Transverse colon (tissue), 4 donors: ENCODE results near the gene ZKSCAN8. TPM values are rescaled to one million over a fixed set of nuclear protein-coding genes. Genes with fewer than 3 reads are reported as not detected.

Source experiments
- DNase-seq: peaks from one replicate; pipeline ENCODE4 v3.0.0-alpha.2; 2019
- H3K27ac ChIP-seq, 4 donors: fragments of 200-600 bp; sonication (generic); 2 replicates each; pipeline ENCODE4 v1.5.1; 2016 to 2018; ENCODE audit warnings: inconsistent platforms in 4 of 4
- H3K27me3 ChIP-seq: fragments of 200-600 bp; sonication (generic); 2 replicates; pipeline ENCODE4 v1.5.1; 2017; ENCODE audit warnings: inconsistent platforms
- H3K36me3 ChIP-seq, 4 donors: fragments of 200-600 bp; sonication (generic); 2 replicates each; pipeline ENCODE4 v1.5.1; 2017 to 2019; ENCODE audit warnings: inconsistent platforms in 4 of 4
- H3K4me1 ChIP-seq, 4 donors: fragments of 200-600 bp; sonication (generic); 2 replicates each; pipeline ENCODE4 v1.5.1; 2017 to 2020; ENCODE audit warnings: inconsistent platforms in 4 of 4
- H3K4me3 ChIP-seq, 4 donors: fragments of 200-600 bp; sonication (generic); 1 replicate in 1 of 4; 2 replicates in 3 of 4; pipeline versions ENCODE4 v1.5.1 to v1.6.1; 2017 to 2019; ENCODE audit warnings: inconsistent platforms in 4 of 4
- H3K9me3 ChIP-seq, 2 donors: fragments of 200-600 bp; sonication (generic); 2 replicates each; pipeline ENCODE4 v1.5.1; 2017 to 2019; ENCODE audit warnings: inconsistent platforms in 2 of 2
- EP300 ChIP-seq: sonication (generic); formaldehyde crosslinking; IDR thresholded peaks from one replicate; pipeline ENCODE4 v1.6.1; 2017; ENCODE audit warnings: antibody characterized with exemption, low read depth
- POLR2A ChIP-seq: fragments of 450-650 bp; IDR thresholded peaks from one replicate; pipeline ENCODE4 v1.6.1; 2016; ENCODE audit warnings: antibody characterized with exemption, mild to moderate bottlenecking, moderate library complexity
- POLR2AphosphoS5 ChIP-seq, 3 donors: sonication (generic); formaldehyde crosslinking; IDR thresholded peaks; one replicate each; pipeline ENCODE4 v1.6.1; 2016; ENCODE audit warnings: antibody characterized with exemption in 3 of 3
- WGBS, 2 donors: methylation state at CpG; one replicate each; pipeline ENCODE4 v1.1.5; 2018; ENCODE audit warnings: low coverage in 1 of 2; 5-methylcytosine and 5-hydroxymethylcytosine counted together
- in situ Hi-C, 4 donors: fragments of 200-750 bp; cut with MboI; loops; one replicate each; pipeline versions ENCODE4 v1.15.0 to v1.15.1; 2017; ENCODE audit warnings: low sequenced_read_pairs in 3 of 4, low pct_ligation_motif_present in 1 of 4, low pct_unique_long_range_greater_than_20kb in 1 of 4
- intact Hi-C: fragments of 100-400 bp; cut with DNase I; formaldehyde crosslinking; loops from one replicate; pipeline ENCODE4 v1.15.1; 2023; ENCODE audit warnings: low total_unique reads
- total RNA-seq, 4 donors: library from RNA; depleted of rRNA; stranded (reverse); fragments of >200 nt; gene quantifications; one replicate each; pipeline ENCODE4 v1.1.0, GENCODE V29; 2016
- TF ChIP-seq, protein P1 (sequence below), 5 experiments: fragments of 200-600 bp in 3 of 5; fragments of 450-650 bp in 2 of 5; sonication (generic) in 3 of 5; IDR thresholded peaks; 1 replicate in 2 of 5; 2 replicates in 3 of 5; pipeline ENCODE4 v1.5.1; 2016 to 2017; ENCODE audit warnings: antibody characterized with exemption in 5 of 5, inconsistent platforms in 3 of 5, mild to moderate bottlenecking in 2 of 5, moderate library complexity in 1 of 5

Gene ZKSCAN8
- total RNA-seq, 4 donors from 2014 or later, result 12.3 to 37.0 (median 15.5) TPM

- Histone ChIP-seq H3K27ac (peak overlapping the region in 1 of 4 donors; percentile 4), H3K27me3 (no peaks in the 10 kb centered on the region), H3K4me1 (peaks cover 9 to 53% (median 26%) of the 10 kb centered on the region in 4 donors), H3K4me3 (no peak overlapping the region), H3K9me3 (no peaks in the 10 kb centered on the region), H3K36me3 (peaks cover 0 to 3% (median 0%) of the 10 kb centered on the region in 4 donors)
- WGBS, 2 donors, result 89% methylated on average over 5 of the region's 5 CpGs; no CpG with 5 or more reads in 1 of the 2 donors
- DNase-seq, result no peak
- intact Hi-C loops, result loop anchor here (10.0 kb wide), 1 partner anchor 114 kb away; the partner anchor contains the start of genes NKAPL and ZKSCAN4
- in situ Hi-C loops, result loop anchor here in 2 of 4 donors (5.0 to 25.0 kb wide), 3 partner anchors 74 to 222 kb away; no protein-coding TSS in a partner anchor
- TF ChIP-seq, protein P1, sequence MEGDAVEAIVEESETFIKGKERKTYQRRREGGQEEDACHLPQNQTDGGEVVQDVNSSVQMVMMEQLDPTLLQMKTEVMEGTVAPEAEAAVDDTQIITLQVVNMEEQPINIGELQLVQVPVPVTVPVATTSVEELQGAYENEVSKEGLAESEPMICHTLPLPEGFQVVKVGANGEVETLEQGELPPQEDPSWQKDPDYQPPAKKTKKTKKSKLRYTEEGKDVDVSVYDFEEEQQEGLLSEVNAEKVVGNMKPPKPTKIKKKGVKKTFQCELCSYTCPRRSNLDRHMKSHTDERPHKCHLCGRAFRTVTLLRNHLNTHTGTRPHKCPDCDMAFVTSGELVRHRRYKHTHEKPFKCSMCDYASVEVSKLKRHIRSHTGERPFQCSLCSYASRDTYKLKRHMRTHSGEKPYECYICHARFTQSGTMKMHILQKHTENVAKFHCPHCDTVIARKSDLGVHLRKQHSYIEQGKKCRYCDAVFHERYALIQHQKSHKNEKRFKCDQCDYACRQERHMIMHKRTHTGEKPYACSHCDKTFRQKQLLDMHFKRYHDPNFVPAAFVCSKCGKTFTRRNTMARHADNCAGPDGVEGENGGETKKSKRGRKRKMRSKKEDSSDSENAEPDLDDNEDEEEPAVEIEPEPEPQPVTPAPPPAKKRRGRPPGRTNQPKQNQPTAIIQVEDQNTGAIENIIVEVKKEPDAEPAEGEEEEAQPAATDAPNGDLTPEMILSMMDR (IDR thresholded peaks at IDR 0.05), result no peak
- TF ChIP-seq EP300 (no peak), POLR2AphosphoS5 (IDR thresholded peaks at IDR 0.05) (no peak), POLR2A (no peak)
Observed at GRCh38 chr6:28140616-28141015, 1.1 kb upstream of the ZKSCAN8 start.

- in situ Hi-C loops (loop anchor here in 2 of 4 donors (5.0 to 25.0 kb wide), 3 partner anchors 72 to 220 kb away; no protein-coding TSS in a partner anchor), intact Hi-C loops (loop anchor here (10.0 kb wide), 1 partner anchor 112 kb away; the partner anchor contains the start of genes NKAPL and ZKSCAN4)
- Histone ChIP-seq H3K27ac (peak overlapping the region in 2 of 4 donors; percentile 64 to 82), H3K9me3 (no peaks in the 10 kb centered on the region), H3K36me3 (peaks cover 0 to 13% (median 3%) of the 10 kb centered on the region in 4 donors), H3K27me3 (no peaks in the 10 kb centered on the region), H3K4me1 (peaks cover 9 to 45% (median 22%) of the 10 kb centered on the region in 4 donors), H3K4me3 (peak overlapping the region; percentile 69 to 85 (median 79))
- no peak for TF ChIP-seq POLR2AphosphoS5 (IDR thresholded peaks at IDR 0.05)
- TF ChIP-seq POLR2A, result no peak
- no peak for TF ChIP-seq EP300
- TF ChIP-seq, protein P1 (IDR thresholded peaks at IDR 0.05), result no peak
- 12 to 14% methylated on average over 3 to 4 of the region's 4 CpGs for WGBS, 2 donors
- DNase-seq, result no peak
Observed at GRCh38 chr6:28142446-28142845, 763 bp downstream of the ZKSCAN8 start.

GRCh38 chr6:28145231-28145630, 3.5 kb downstream of the ZKSCAN8 start:
- TF ChIP-seq, protein P1 (IDR thresholded peaks at IDR 0.05), result no peak
- no peak for TF ChIP-seq POLR2A
- no peak for TF ChIP-seq POLR2AphosphoS5 (IDR thresholded peaks at IDR 0.05)
- no peak for TF ChIP-seq EP300
- in situ Hi-C loops, result loop anchor here in 2 of 4 donors (10.0 to 25.0 kb wide), 2 partner anchors 70 to 217 kb away; no protein-coding TSS in a partner anchor

DNA sequence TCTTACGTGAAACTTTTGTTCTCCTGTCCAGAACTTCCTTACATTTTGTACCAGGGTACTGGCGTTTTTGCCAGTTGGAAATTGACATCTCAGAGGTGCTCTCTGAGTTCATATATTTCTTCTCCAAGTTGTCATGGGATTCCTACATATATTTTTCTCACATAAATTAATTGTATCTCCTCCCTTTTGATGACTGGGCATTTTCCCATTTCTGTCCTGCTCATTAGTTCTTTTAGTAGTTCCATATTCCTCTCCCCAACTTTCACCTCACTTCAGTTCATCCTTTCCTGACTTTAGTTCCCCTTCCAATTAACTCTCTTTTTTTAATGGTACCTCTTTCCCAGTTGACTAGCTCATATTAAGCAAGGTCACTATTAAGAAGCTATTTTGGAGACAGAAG, 10.8 kb downstream of the ZKSCAN8 start:
- no peaks in the 10 kb centered on the region for H3K27me3 ChIP-seq
- in situ Hi-C loops (no loop called here), intact Hi-C loops (no loop called here)
- H3K27ac ChIP-seq, result no peak overlapping the region
- H3K9me3 ChIP-seq, result no peaks in the 10 kb centered on the region
- no peak for DNase-seq
- no peak overlapping the region for H3K4me3 ChIP-seq
- TF ChIP-seq, protein P1 (IDR thresholded peaks at IDR 0.05), result no peak
- TF ChIP-seq POLR2A (no peak), POLR2AphosphoS5 (IDR thresholded peaks at IDR 0.05) (no peak)
- H3K4me1 ChIP-seq, result no peaks in the 10 kb centered on the region
- H3K36me3 ChIP-seq, result peaks cover 0 to 68% (median 33%) of the 10 kb centered on the region in 4 donors
- 94 to 95% methylated on average over 2 of the region's 2 CpGs for WGBS, 2 donors

More at GRCh38 chr6:28145231-28145630, 3.5 kb downstream of the ZKSCAN8 start:
- H3K27me3 ChIP-seq, result no peaks in the 10 kb centered on the region
- peaks cover 0 to 28% (median 13%) of the 10 kb centered on the region in 4 donors for H3K36me3 ChIP-seq
- DNase-seq, result no peak
- H3K9me3 ChIP-seq, result no peaks in the 10 kb centered on the region
- no peak overlapping the region for H3K4me3 ChIP-seq
- no peak overlapping the region for H3K27ac ChIP-seq
- H3K4me1 ChIP-seq, result peaks cover 4 to 30% (median 13%) of the 10 kb centered on the region in 4 donors
- intact Hi-C loops, result loop anchor here (10.0 kb wide), 1 partner anchor 110 kb away; the partner anchor contains the start of genes NKAPL and ZKSCAN4
- 92 to 100% methylated on average over 1 of the region's 1 CpG for WGBS, 2 donors
